GM13977 (cell line): Measurements from ENCODE around the gene TNFRSF8.

Experiments
- DNase-seq: peaks from one replicate; pipeline ENCODE4 v3.0.0; 2012; ENCODE audit warnings: low spot score
- CTCF ChIP-seq: IDR thresholded peaks from 2 replicates; pipeline ENCODE4 v1.5.1; 2012; ENCODE audit warnings: mild to moderate bottlenecking, control low read depth; ENCODE audit not compliant: insufficient read depth; ENCODE audit errors: extremely low read depth, missing control alignments
- in situ Hi-C: fragments of 300-500 bp; cut with MboI; formaldehyde crosslinking; loops from one replicate; pipeline ENCODE4 v1.12.0; 2022; ENCODE audit warnings: low sequenced_read_pairs, low pct_unique_long_range_greater_than_20kb, mixed read lengths, inconsistent platforms; ENCODE audit not compliant: unreplicated experiment

TNFRSF8 gene

GRCh38 chr1:12127206-12127810, 64.2 kb downstream of the TNFRSF8 start:
- no peak for TF ChIP-seq CTCF
- in situ Hi-C loops, result loop anchor here (5.0 to 25.0 kb wide), 2 partner anchors 80 to 485 kb away; partner anchors contain the start of gene DHRS3
- DNase-seq, result no peak

- TF ChIP-seq CTCF, result no peak
- no peak for DNase-seq
- in situ Hi-C loops, result loop anchor here (5.0 to 25.0 kb wide), 2 partner anchors 79 to 484 kb away; partner anchors contain the start of gene DHRS3
Measured at GRCh38 chr1:12128120-12128519, 65.0 kb downstream of the TNFRSF8 start.

- DNase-seq, result no peak
- in situ Hi-C loops, result loop anchor here (5.0 to 25.0 kb wide), 2 partner anchors 78 to 483 kb away; partner anchors contain the start of gene DHRS3
- TF ChIP-seq CTCF, result no peak
Measured at GRCh38 chr1:12129624-12130023, 66.5 kb downstream of the TNFRSF8 start.

- no peak for TF ChIP-seq CTCF
- no peak for DNase-seq
- in situ Hi-C loops, result loop anchor here (25.0 kb wide), 1 partner anchor 482 kb away; the partner anchor contains the start of gene DHRS3
Measured at GRCh38 chr1:12130466-12131130, 67.5 kb downstream of the TNFRSF8 start.

GRCh38 chr1:12132078-12132477, 69.0 kb downstream of the TNFRSF8 start:
- in situ Hi-C loops, result loop anchor here (25.0 kb wide), 1 partner anchor 480 kb away; the partner anchor contains the start of gene DHRS3
- no peak for TF ChIP-seq CTCF
- peak; percentile 8 for DNase-seq

GRCh38 chr1:12134716-12135115, 71.6 kb downstream of the TNFRSF8 start:
- in situ Hi-C loops, result loop anchor here (25.0 kb wide), 1 partner anchor 478 kb away; the partner anchor contains the start of gene DHRS3
- DNase-seq, result no peak
- TF ChIP-seq CTCF, result no peak
